Stomach (tissue), 9 donors: Measurements from ENCODE around the gene PPIL6. TPM values are rescaled to one million over a fixed set of nuclear protein-coding genes. Genes with fewer than 3 reads are reported as not detected.

Source experiments
- DNase-seq, 2 donors: peaks; one replicate each; pipeline versions ENCODE4 v3.0.0 to v3.0.0-alpha.2; 2013 to 2019
- H3K27ac ChIP-seq, 5 donors: fragments of 200-600 bp in 4 of 5; sonication (generic) in 4 of 5; one replicate each; pipeline ENCODE4 v1.5.1; 2013 to 2019; ENCODE audit warnings: mild to moderate bottlenecking in 1 of 5, moderate library complexity in 1 of 5
- H3K27me3 ChIP-seq, 3 donors: fragments of 200-600 bp; sonication (generic); one replicate each; pipeline ENCODE4 v1.5.1; 2017 to 2019; ENCODE audit warnings: mixed run types in 1 of 3
- H3K36me3 ChIP-seq, 4 donors: fragments of 200-600 bp; sonication (generic); 1 replicate in 3 of 4; 2 replicates in 1 of 4; pipeline ENCODE4 v1.5.1; 2016 to 2019
- H3K4me1 ChIP-seq, 4 donors: fragments of 200-600 bp; sonication (generic); one replicate each; pipeline ENCODE4 v1.5.1; 2016 to 2019
- H3K4me3 ChIP-seq, 4 donors: fragments of 200-600 bp; sonication (generic) in 3 of 4; one replicate each; pipeline ENCODE4 v1.5.1; 2016 to 2019; ENCODE audit warnings: mild to moderate bottlenecking in 1 of 4
- H3K9me3 ChIP-seq, 4 donors: fragments of 200-600 bp; sonication (generic); one replicate each; pipeline ENCODE4 v1.5.1; 2016 to 2019
- CTCF ChIP-seq, 7 experiments: fragments of 450-650 bp in 4 of 7; fragments of 200-600 bp in 3 of 7; sonication (generic) in 3 of 7; IDR thresholded peaks; one replicate each; pipeline ENCODE4 v1.5.1; 2016 to 2019; ENCODE audit warnings: antibody characterized with exemption in 7 of 7, control low read depth in 2 of 7, mild to moderate bottlenecking in 1 of 7
- EP300 ChIP-seq: sonication (generic); formaldehyde crosslinking; IDR thresholded peaks from one replicate; pipeline ENCODE4 v1.6.1; 2017; ENCODE audit warnings: antibody characterized with exemption
- POLR2A ChIP-seq, 4 donors: fragments of 450-650 bp; IDR thresholded peaks; one replicate each; pipeline ENCODE4 v1.6.1; 2016; ENCODE audit warnings: antibody characterized with exemption in 4 of 4, control low read depth in 2 of 4, mild to moderate bottlenecking in 1 of 4, moderate library complexity in 1 of 4
- POLR2AphosphoS5 ChIP-seq, 3 donors: sonication (generic); formaldehyde crosslinking; IDR thresholded peaks; one replicate each; pipeline ENCODE4 v1.6.1; 2016; ENCODE audit warnings: antibody characterized with exemption in 3 of 3
- WGBS, 5 donors: extraction: QIAGEN DNeasy Blood & Tissue Kit in 3 of 5; methylation state at CpG; one replicate each; pipeline versions ENCODE4 v1.1.5 to v1.1.7; 2013 to 2018; 5-methylcytosine and 5-hydroxymethylcytosine counted together
- intact Hi-C: fragments of 100-400 bp; cut with DNase I; formaldehyde crosslinking; loops from one replicate; pipeline ENCODE4 v1.15.1; 2023; ENCODE audit warnings: low total_unique reads
- polyA plus RNA-seq, 3 donors: library from polyadenylated mRNA; stranded (reverse); fragments of 200-250 nt; gene quantifications; one replicate each; pipeline ENCODE4 v1.2.3, GENCODE V29; 2013
- total RNA-seq, 5 donors: library from RNA; depleted of rRNA; stranded (reverse); fragments of >200 nt; gene quantifications; one replicate each; pipeline versions ENCODE4 v1.1.0 to v1.2.3, GENCODE V29; 2014 to 2016
- donor health status: healthy with polysubstance abuse.
- donor health status: Bipolar disorder and iron deficiency.
- donor health status: healthy.

PPIL6 gene
- total and polyA plus RNA-seq, 8 donors = 1.0 to 8.6 (median 3.0) TPM; not detected in 2

GRCh38 chr6:109454496-109455436 lies 14.3 kb upstream of the PPIL6 start:
- WGBS, 5 donors = 6 to 12% (median 9%) methylated on average over 39 to 48 of the region's 48 CpGs
- intact Hi-C loops = no loop called here

GRCh38 chr6:109453594-109454495 lies 13.4 kb upstream of the PPIL6 start:
- Histone ChIP-seq H3K27ac (peak overlapping the region in 4 of 5 donors; percentile 85 to 89 (median 87)), H3K36me3 (peaks cover 10 to 24% (median 16%) of the 10 kb centered on the region in 4 donors), H3K4me3 (peak overlapping the region in 3 of 4 donors; percentile 65 to 71 (median 65)), H3K9me3 (no peaks in the 10 kb centered on the region), H3K4me1 (peaks cover 30 to 57% (median 37%) of the 10 kb centered on the region in 4 donors), H3K27me3 (no peaks in the 10 kb centered on the region)
- intact Hi-C loops = no loop called here
- TF ChIP-seq POLR2AphosphoS5 (IDR thresholded peaks at IDR 0.05) = no peak
- no peak for TF ChIP-seq EP300
- no peak for TF ChIP-seq POLR2A (IDR thresholded peaks at IDR 0.05)
- no peak for TF ChIP-seq CTCF (IDR thresholded peaks at IDR 0.05)
- 87 to 94% (median 92%) methylated on average over 14 to 27 of the region's 27 CpGs for WGBS, 5 donors
- DNase-seq = peak in 1 of 2 donors; percentile 66

More at GRCh38 chr6:109454496-109455436, 14.3 kb upstream of the PPIL6 start:
- TF ChIP-seq CTCF (IDR thresholded peaks at IDR 0.05) = no peak
- TF ChIP-seq EP300 = no peak
- peak in 2 of 3 donors; percentile 34 to 62 for TF ChIP-seq POLR2AphosphoS5 (IDR thresholded peaks at IDR 0.05)
- no peak for TF ChIP-seq POLR2A (IDR thresholded peaks at IDR 0.05)
- Histone ChIP-seq H3K4me1 (peaks cover 30 to 65% (median 37%) of the 10 kb centered on the region in 4 donors), H3K4me3 (peak overlapping the region; percentile 65 to 71 (median 66)), H3K27ac (peak overlapping the region; percentile 82 to 89 (median 86)), H3K36me3 (peaks cover 10 to 23% (median 16%) of the 10 kb centered on the region in 4 donors), H3K9me3 (no peaks in the 10 kb centered on the region), H3K27me3 (no peaks in the 10 kb centered on the region)
- DNase-seq = peak; percentile 58 to 82

- H3K27ac ChIP-seq = no peak overlapping the region
- TF ChIP-seq POLR2AphosphoS5 (IDR thresholded peaks at IDR 0.05) = no peak
- TF ChIP-seq POLR2A (IDR thresholded peaks at IDR 0.05) = no peak
- TF ChIP-seq EP300 = no peak
- no peak for TF ChIP-seq CTCF (IDR thresholded peaks at IDR 0.05)
These were observed 12.7 kb upstream of the PPIL6 start for GRCh38 chr6:109453156-109453555.

GRCh38 chr6:109452181-109452580 lies 11.8 kb upstream of the PPIL6 start:
- no peak overlapping the region for H3K27ac ChIP-seq
- DNase-seq = no peak
- no peaks in the 10 kb centered on the region for H3K27me3 ChIP-seq
- intact Hi-C loops = no loop called here
- no peak for TF ChIP-seq POLR2AphosphoS5 (IDR thresholded peaks at IDR 0.05)
- TF ChIP-seq EP300 = no peak
- no peak for TF ChIP-seq POLR2A (IDR thresholded peaks at IDR 0.05)
- TF ChIP-seq CTCF (IDR thresholded peaks at IDR 0.05) = no peak
- H3K36me3 ChIP-seq = peaks cover 11 to 38% (median 18%) of the 10 kb centered on the region in 4 donors
- H3K4me1 ChIP-seq = peaks cover 24 to 41% (median 29%) of the 10 kb centered on the region in 4 donors
- no peak overlapping the region for H3K4me3 ChIP-seq
- WGBS, 5 donors = 79 to 93% (median 81%) methylated on average over 9 of the region's 9 CpGs
- no peaks in the 10 kb centered on the region for H3K9me3 ChIP-seq

More at GRCh38 chr6:109453156-109453555, 12.7 kb upstream of the PPIL6 start:
- intact Hi-C loops = no loop called here
- Histone ChIP-seq H3K9me3 (no peaks in the 10 kb centered on the region), H3K36me3 (peaks cover 10 to 31% (median 16%) of the 10 kb centered on the region in 4 donors), H3K4me1 (peaks cover 30 to 51% (median 34%) of the 10 kb centered on the region in 4 donors), H3K4me3 (no peak overlapping the region), H3K27me3 (no peaks in the 10 kb centered on the region)
- WGBS, 5 donors = 86 to 96% (median 90%) methylated on average over 2 of the region's 2 CpGs
- DNase-seq = no peak
